WERI-Rb-1 (cell line): Measurements from ENCODE around the gene BLOC1S4.
"Not testable (repeated sequence)": the region's sequence is repeated elsewhere in the genome, so short reads cannot be mapped to it uniquely, and the experiment has no call there.

Source experiments
- DNase-seq: peaks from one replicate; pipeline ENCODE4 v3.0.0-alpha.2; 2020
- H3K27ac ChIP-seq: fragments of 250-450 bp; sonication (Bioruptor Pico); 2 replicates; pipeline ENCODE4 v1.5.1; 2020; ENCODE audit warnings: mild to moderate bottlenecking, moderate library complexity
- H3K27me3 ChIP-seq: fragments of 250-450 bp; sonication (Bioruptor Pico); 2 replicates; pipeline ENCODE4 v1.5.1; 2021; ENCODE audit warnings: mild to moderate bottlenecking, low read depth, moderate library complexity; ENCODE audit not compliant: insufficient read depth, severe bottlenecking
- H3K36me3 ChIP-seq: fragments of 250-450 bp; sonication (Bioruptor Pico); 2 replicates; pipeline ENCODE4 v1.5.1; 2020; ENCODE audit warnings: mild to moderate bottlenecking, moderate library complexity
- H3K4me3 ChIP-seq: 2 replicates; pipeline ENCODE4 v1.5.1; 2011; ENCODE audit warnings: low read depth, mild to moderate bottlenecking, control low read depth, low read length
- H3K9me3 ChIP-seq: fragments of 250-450 bp; sonication (Bioruptor Pico); 2 replicates; pipeline ENCODE4 v1.5.1; 2021; ENCODE audit warnings: mild to moderate bottlenecking, moderate library complexity; ENCODE audit not compliant: severe bottlenecking
- TF ChIP-seq, protein P1 (sequence below): IDR thresholded peaks from 2 replicates; pipeline ENCODE4 v1.5.1; 2011; ENCODE audit warnings: low read depth, mild to moderate bottlenecking, control low read depth, inconsistent platforms, low read length

The BLOC1S4 gene

DNA sequence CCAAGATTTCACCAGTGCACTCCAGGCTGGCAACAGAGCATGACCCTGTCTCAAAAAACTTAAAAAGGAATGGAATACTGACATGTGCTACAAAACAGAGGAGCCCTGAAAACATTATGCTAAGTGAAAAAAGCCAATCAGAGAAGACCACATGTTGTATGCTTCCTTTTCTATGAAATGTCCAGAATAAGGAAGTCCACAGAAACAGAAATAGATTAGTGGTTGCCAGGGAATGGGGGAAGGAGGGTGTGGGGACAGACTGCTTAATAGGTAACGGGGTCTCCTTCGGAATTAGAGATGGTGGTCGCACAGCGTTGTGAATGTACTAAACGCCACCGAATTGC lies 36.5 kb downstream of the BLOC1S4 start:
- H3K27me3 ChIP-seq: no peaks in the 10 kb centered on the region
- no peaks in the 10 kb centered on the region for H3K9me3 ChIP-seq
- no peak for DNase-seq
- no peak overlapping the region for H3K27ac ChIP-seq
- H3K4me3 ChIP-seq: no peak overlapping the region
- TF ChIP-seq, protein P1, sequence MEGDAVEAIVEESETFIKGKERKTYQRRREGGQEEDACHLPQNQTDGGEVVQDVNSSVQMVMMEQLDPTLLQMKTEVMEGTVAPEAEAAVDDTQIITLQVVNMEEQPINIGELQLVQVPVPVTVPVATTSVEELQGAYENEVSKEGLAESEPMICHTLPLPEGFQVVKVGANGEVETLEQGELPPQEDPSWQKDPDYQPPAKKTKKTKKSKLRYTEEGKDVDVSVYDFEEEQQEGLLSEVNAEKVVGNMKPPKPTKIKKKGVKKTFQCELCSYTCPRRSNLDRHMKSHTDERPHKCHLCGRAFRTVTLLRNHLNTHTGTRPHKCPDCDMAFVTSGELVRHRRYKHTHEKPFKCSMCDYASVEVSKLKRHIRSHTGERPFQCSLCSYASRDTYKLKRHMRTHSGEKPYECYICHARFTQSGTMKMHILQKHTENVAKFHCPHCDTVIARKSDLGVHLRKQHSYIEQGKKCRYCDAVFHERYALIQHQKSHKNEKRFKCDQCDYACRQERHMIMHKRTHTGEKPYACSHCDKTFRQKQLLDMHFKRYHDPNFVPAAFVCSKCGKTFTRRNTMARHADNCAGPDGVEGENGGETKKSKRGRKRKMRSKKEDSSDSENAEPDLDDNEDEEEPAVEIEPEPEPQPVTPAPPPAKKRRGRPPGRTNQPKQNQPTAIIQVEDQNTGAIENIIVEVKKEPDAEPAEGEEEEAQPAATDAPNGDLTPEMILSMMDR: no peak
- H3K36me3 ChIP-seq: no peaks in the 10 kb centered on the region

DNA sequence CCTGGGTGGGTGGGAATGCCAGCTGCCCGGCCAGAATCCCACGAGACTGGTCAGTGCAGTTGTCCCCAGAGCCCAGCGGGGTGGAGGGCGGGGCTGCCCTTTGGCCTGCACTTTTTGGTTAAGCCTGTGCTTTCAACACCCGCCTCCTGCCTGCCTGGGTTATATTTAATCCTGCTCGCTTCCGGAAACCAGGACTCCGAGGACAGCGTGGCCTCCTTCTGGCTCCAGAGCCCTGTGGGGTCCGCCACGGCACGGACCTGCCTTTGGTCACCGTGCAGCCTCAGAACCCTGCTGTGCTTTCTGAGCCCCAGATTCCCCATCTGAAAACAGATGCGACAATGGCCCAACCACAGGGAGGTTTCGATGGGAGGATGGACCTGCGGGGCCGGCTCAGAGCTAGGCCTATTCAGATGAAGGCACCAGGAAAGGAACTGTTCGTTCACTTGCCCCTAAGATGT lies 37.2 kb downstream of the BLOC1S4 start:
- H3K27me3 ChIP-seq: no peaks in the 10 kb centered on the region
- DNase-seq: no peak
- no peak overlapping the region for H3K4me3 ChIP-seq
- H3K27ac ChIP-seq: no peak overlapping the region
- no peaks in the 10 kb centered on the region for H3K36me3 ChIP-seq
- TF ChIP-seq, protein P1: no peak
- H3K9me3 ChIP-seq: no peaks in the 10 kb centered on the region

DNA sequence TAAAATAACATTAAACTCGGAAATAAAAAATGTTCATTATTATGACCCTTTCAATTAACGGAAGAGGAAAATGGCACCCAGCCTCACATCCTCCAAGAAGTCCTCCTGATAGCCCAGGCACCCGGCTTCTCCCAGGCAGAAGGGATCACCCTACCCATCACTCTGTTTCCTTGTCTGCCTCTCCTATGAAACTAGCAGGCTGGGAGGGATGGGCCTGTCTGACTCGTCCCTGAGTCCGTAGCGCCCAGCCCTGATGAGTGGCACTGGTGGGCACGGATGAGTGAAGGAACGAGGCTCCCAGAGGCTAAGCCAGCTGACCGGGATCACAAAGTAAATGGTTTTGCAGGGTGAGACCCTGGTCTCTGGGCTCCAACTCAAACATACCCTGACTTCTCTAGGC lies 37.9 kb downstream of the BLOC1S4 start:
- H3K27ac ChIP-seq: no peak overlapping the region
- TF ChIP-seq, protein P1: no peak
- no peak overlapping the region for H3K4me3 ChIP-seq
- no peak for DNase-seq
- H3K27me3 ChIP-seq: no peaks in the 10 kb centered on the region
- no peaks in the 10 kb centered on the region for H3K36me3 ChIP-seq
- no peaks in the 10 kb centered on the region for H3K9me3 ChIP-seq

DNA sequence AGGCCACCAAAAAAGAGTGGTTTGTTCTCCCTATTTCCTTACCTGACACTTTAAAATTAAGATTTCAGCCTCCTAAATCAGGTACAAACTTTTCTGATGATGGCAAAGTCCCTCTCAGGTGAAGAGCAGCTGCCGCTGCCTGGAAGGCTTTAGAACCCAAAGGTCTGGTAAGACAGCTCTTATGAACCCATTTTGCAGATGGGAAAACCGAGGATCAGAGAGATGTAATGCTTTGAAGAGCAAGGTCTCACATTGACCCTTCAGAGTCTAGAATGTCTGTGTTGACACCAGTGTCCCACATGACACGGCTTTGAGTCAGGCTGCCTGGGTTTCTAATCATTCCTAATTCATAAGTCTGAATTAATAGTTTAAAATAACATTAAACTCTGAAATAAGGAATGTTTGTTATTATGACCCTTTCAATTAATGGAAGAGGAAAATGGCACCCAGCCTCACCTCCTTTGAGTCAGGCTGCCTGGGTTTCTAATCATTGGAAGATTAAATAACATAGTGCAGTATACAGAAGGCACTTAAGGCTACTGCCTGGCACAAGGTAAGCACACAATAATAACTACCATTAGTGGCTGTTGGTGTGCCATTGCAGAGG lies 38.6 kb downstream of the BLOC1S4 start:
- TF ChIP-seq, protein P1: no peak
- no peak overlapping the region for H3K4me3 ChIP-seq
- H3K27ac ChIP-seq: no peak overlapping the region
- no peak for DNase-seq
- no peaks in the 10 kb centered on the region for H3K36me3 ChIP-seq
- H3K9me3 ChIP-seq: no peaks in the 10 kb centered on the region
- H3K27me3 ChIP-seq: no peaks in the 10 kb centered on the region

DNA sequence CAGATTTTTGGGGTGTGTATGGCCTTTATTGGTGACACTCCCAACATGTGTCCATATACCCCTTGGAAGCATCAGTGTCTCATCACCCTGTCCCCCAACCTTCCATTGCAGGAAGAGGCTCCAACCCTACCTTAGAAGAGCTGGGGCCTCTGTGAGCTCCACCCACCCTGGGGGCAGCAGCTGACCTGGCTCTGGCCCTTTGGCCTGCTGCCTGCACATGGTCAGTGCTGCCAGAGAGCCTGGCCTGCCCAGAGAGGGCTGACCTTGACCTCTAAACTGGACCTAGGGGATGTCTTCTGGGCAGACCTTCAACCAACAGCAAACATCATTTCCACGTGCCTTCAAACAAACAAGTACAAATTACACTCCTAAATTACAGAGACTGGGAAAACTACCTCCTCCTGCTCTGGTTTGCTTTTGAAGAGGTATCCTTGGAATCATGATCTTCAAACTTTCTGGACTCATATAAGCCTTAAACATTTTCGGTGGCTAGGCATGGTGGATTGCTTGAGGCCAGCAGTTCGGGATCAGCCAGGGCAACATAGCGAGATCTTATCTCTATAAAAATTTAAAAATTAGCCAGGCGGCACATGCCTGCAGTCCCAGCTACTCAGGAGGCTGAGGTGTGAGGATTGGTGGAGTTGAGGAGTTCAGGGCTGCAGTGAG lies 39.2 kb downstream of the BLOC1S4 start:
- no peaks in the 10 kb centered on the region for H3K36me3 ChIP-seq
- no peaks in the 10 kb centered on the region for H3K27me3 ChIP-seq
- no peak overlapping the region for H3K27ac ChIP-seq
- H3K9me3 ChIP-seq: no peaks in the 10 kb centered on the region
- TF ChIP-seq, protein P1: no peak
- no peak for DNase-seq
- no peak overlapping the region for H3K4me3 ChIP-seq

DNA sequence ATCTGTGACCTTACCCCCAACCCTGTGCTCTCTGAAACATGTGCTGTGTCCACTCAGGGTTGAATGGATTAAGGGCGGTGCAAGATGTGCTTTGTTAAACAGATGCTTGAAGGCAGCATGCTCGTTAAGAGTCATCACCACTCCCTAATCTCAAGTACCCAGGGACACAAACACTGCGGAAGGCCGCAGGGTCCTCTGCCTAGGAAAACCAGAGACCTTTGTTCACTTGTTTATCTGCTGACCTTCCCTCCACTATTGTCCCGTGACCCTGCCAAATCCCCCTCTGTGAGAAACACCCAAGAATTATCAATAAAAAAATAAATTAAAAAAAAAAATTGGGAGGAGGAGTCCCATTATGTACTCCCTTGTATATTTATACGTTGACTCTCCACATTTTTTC lies 40.4 kb downstream of the BLOC1S4 start:
- not testable (repeated sequence) for H3K4me3 ChIP-seq, H3K27me3 ChIP-seq, DNase-seq, H3K9me3 ChIP-seq, H3K27ac ChIP-seq, H3K36me3 ChIP-seq
